GM12892 (cell line): ENCODE measurements around the gene SCUBE1.

Experiments
- POLR2A ChIP-seq: IDR thresholded peaks from 2 replicates; pipeline ENCODE4 v1.6.1; 2011; ENCODE audit warnings: low read depth, low read length, control low read depth
- TAF1 ChIP-seq: IDR thresholded peaks from 2 replicates; pipeline ENCODE4 v1.6.1; 2011; ENCODE audit warnings: low read depth, mild to moderate bottlenecking, control low read depth, low read length, borderline replicate concordance

- TF ChIP-seq POLR2A (no peak), TAF1 (no peak)
Observed at GRCh38 chr22:43338766-43339345, 4.3 kb downstream of the SCUBE1 start.
